GM12874 (cell line): ENCODE measurements around the gene LRRC71.

Experiments
- CTCF ChIP-seq: IDR thresholded peaks from 2 replicates; pipeline ENCODE4 v1.5.1; 2011; ENCODE audit warnings: low read depth, mild to moderate bottlenecking, control low read depth, low read length, moderate library complexity; ENCODE audit not compliant: insufficient read depth

The LRRC71 gene

DNA sequence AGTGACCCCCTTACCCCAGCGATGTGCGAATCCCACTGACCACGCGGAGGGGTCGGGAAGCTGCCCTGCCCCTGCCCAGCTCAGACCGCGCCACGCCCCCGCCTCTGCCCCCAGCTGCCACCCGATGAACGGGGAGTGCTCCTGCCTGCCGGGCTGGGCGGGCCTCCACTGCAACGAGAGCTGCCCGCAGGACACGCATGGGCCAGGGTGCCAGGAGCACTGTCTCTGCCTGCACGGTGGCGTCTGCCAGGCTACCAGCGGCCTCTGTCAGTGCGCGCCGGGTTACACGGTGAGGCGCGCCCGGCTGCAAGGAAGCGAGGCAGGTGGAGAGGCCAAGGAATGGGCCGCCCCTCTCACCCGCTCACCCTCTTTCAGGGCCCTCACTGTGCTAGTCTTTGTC is 11.9 kb upstream of the LRRC71 start:
- TF ChIP-seq CTCF, result no peak

DNA sequence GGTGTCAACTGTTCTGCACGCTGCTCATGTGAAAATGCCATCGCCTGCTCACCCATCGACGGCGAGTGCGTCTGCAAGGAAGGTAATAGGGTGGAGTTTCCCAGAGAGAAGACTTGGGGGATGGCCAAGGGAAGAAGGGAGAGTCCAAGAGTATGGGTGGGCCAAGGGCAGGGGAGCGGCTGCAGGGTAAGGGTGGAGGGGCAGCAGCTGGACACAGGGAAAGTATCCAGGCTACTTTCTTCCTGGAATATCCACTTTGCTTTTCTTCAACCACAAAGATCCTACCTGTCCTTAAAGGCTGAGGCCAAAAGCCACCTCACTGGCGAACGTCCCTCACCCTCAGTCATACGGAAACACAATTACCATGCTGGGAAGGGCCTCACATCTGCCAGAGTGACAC is 11.5 kb upstream of the LRRC71 start:
- TF ChIP-seq CTCF, result no peak

DNA sequence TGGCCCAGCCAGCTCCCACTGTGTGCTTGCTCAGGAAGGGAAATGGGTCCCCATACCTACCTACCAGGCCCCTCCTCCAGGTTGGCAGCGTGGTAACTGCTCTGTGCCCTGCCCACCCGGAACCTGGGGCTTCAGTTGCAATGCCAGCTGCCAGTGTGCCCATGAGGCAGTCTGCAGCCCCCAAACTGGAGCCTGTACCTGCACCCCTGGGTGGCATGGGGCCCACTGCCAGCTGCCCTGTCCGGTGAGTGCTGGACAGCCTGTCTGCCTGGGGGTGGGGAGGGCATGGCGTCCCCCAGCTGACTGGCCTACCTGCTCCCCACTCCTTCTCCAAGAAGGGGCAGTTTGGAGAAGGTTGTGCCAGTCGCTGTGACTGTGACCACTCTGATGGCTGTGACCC is 10.8 kb upstream of the LRRC71 start:
- no peak for TF ChIP-seq CTCF

DNA sequence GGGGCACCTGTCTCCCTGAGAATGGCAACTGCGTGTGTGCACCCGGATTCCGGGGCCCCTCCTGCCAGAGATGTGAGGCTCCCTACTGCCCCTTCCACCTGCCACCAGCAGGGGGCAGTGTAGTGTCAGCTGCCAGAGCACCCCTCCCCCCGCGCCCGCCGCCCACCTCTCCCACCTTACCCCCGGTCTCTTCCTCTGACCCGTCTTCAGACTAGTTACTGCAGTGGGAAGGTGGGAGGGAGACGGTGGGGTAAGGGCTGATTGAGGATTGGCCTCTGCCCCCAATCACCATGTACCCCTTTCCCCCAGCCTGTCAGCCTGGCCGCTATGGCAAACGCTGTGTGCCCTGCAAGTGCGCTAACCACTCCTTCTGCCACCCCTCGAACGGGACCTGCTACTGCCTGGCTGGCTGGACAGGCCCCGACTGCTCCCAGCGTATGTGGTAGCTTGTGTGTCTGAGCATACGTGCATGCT is 10.1 kb upstream of the LRRC71 start:
- TF ChIP-seq CTCF, result peak; percentile 95

GRCh38 chr1:156911577-156912298 is 8.7 kb upstream of the LRRC71 start:
- no peak for TF ChIP-seq CTCF

GRCh38 chr1:156912310-156912709 is 8.1 kb upstream of the LRRC71 start:
- no peak for TF ChIP-seq CTCF

DNA sequence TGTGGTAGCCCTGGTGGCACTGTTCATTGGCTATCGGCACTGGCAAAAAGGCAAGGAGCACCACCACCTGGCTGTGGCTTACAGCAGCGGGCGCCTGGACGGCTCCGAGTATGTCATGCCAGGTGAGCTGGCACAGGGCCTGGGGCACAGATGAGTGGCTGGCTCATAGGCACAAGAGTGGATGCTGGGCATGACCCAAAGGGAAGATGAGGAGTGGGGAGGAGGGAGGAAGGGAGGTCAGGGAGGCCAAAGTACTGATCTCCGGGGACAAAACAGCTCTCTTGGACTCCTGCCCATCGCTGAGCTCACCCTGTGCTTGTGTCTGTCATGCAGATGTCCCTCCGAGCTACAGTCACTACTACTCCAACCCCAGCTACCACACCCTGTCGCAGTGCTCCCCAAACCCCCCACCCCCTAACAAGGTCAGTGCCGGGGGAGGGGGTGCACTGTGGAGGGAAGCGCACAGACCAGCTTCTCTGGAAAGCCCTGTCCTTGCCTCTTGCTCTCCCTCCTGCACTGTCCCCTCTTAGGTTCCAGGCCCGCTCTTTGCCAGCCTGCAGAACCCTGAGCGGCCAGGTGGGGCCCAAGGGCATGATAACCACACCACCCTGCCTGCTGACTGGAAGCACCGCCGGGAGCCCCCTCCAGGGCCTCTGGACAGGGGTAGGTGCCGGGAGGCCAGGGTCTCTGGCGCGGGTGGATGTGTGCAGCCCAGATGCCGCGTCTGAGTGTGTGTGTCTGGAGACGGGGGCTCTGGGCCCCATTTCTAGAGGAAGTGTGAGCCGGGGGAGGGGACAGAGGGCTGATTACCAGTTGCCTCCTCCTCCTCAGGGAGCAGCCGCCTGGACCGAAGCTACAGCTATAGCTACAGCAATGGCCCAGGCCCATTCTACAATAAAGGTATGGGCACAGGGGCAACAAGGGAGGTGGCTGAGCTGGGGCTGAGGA is 7.3 kb upstream of the LRRC71 start:
- TF ChIP-seq CTCF, result no peak
